WTC11 (cell line): ENCODE data around the gene TM2D1. TPM values are rescaled to one million over a fixed set of nuclear protein-coding genes. Genes with fewer than 3 reads are reported as not detected.
A peak's percentile ranks its signal among the peaks of the same experiment; 100 is the strongest.

ENCODE experiments used
- CBFB ChIP-seq: sonication (generic); formaldehyde crosslinking; IDR thresholded peaks from 2 replicates; pipeline ENCODE4 v1.8.1; 2022; ENCODE audit warnings: mild to moderate bottlenecking, low read depth, missing genetic modification reagents
- FOXP1 ChIP-seq: sonication (generic); formaldehyde crosslinking; IDR thresholded peaks from 2 replicates; pipeline ENCODE4 v1.8.0; 2022; ENCODE audit warnings: missing genetic modification reagents, mild to moderate bottlenecking, moderate library complexity, borderline replicate concordance
- GTF2I ChIP-seq: fragments of 250-450 bp; sonication (Bioruptor Pico); conservative IDR thresholded peaks from 2 replicates; pipeline ENCODE4 v1.4.0; 2021; ENCODE audit warnings: mild to moderate bottlenecking
- JAZF1 ChIP-seq: fragments of 250-450 bp; sonication (Bioruptor Pico); IDR thresholded peaks from 2 replicates; pipeline ENCODE4 v1.9.0; 2021; ENCODE audit warnings: moderate library complexity, mild to moderate bottlenecking, inconsistent platforms
- MYBL2 ChIP-seq: sonication (generic); formaldehyde crosslinking; IDR thresholded peaks from 2 replicates; pipeline ENCODE4 v1.8.1; 2023; ENCODE audit warnings: mild to moderate bottlenecking, moderate library complexity, missing genetic modification reagents
- NFE2L1 ChIP-seq: sonication (generic); formaldehyde crosslinking; IDR thresholded peaks from 2 replicates; pipeline ENCODE4 v1.8.1; 2023; ENCODE audit warnings: missing genetic modification reagents
- NFYB ChIP-seq: sonication (generic); formaldehyde crosslinking; conservative IDR thresholded peaks from 2 replicates; pipeline ENCODE4 v1.8.0; 2022; ENCODE audit warnings: low read depth, missing genetic modification reagents
- RORB ChIP-seq: fragments of 250-450 bp; sonication (Bioruptor Pico); IDR thresholded peaks from 2 replicates; pipeline ENCODE4 v1.9.0; 2021; ENCODE audit warnings: mild to moderate bottlenecking
- SMAD4 ChIP-seq: sonication (generic); formaldehyde crosslinking; IDR thresholded peaks from 2 replicates; pipeline ENCODE4 v1.8.0; 2022; ENCODE audit warnings: mild to moderate bottlenecking, missing genetic modification reagents
- TEAD4 ChIP-seq: sonication (generic); formaldehyde crosslinking; IDR thresholded peaks from 2 replicates; pipeline ENCODE4 v1.8.0; 2022; ENCODE audit warnings: mild to moderate bottlenecking, missing genetic modification reagents
- ZNF138 ChIP-seq: sonication (generic); formaldehyde crosslinking; conservative IDR thresholded peaks from 2 replicates; pipeline ENCODE4 v1.8.1; 2022; ENCODE audit warnings: mild to moderate bottlenecking, moderate library complexity, missing genetic modification reagents
- total RNA-seq: library from RNA; stranded (reverse); gene quantifications from 3 replicates; pipeline ENCODE4 v1.2.3, GENCODE V29; 2021
- TF ChIP-seq, protein P1 (sequence below): fragments of 250-450 bp; sonication (Bioruptor Pico); conservative IDR thresholded peaks from 2 replicates; pipeline ENCODE4 v1.9.0; 2021; ENCODE audit warnings: mild to moderate bottlenecking
- TF ChIP-seq, protein P2 (sequence below): sonication (generic); formaldehyde crosslinking; IDR thresholded peaks from 2 replicates; pipeline ENCODE4 v1.8.0; 2022; ENCODE audit warnings: mild to moderate bottlenecking, missing genetic modification reagents
- TF ChIP-seq, protein P3 (sequence below): sonication (generic); formaldehyde crosslinking; IDR thresholded peaks from 2 replicates; pipeline ENCODE4 v1.8.0; 2023; ENCODE audit warnings: missing genetic modification reagents
- TF ChIP-seq, protein P4 (sequence below): sonication (generic); formaldehyde crosslinking; IDR thresholded peaks from 2 replicates; pipeline ENCODE4 v1.8.1; 2023; ENCODE audit warnings: mild to moderate bottlenecking, missing genetic modification reagents
- TF ChIP-seq, protein P5 (sequence below): fragments of 250-450 bp; sonication (Bioruptor Pico); IDR thresholded peaks from 2 replicates; pipeline ENCODE4 v1.9.0; 2021; ENCODE audit warnings: mild to moderate bottlenecking
- TF ChIP-seq, protein P6 (sequence below): sonication (generic); formaldehyde crosslinking; IDR thresholded peaks from 2 replicates; pipeline ENCODE4 v1.8.1; 2023; ENCODE audit warnings: mild to moderate bottlenecking, missing genetic modification reagents, moderate library complexity
- TF ChIP-seq, protein P7 (sequence below): sonication (generic); formaldehyde crosslinking; IDR thresholded peaks from 2 replicates; pipeline ENCODE4 v1.8.0; 2022; ENCODE audit warnings: mild to moderate bottlenecking, missing genetic modification reagents
- TF ChIP-seq, protein P8 (sequence below): fragments of 250-450 bp; sonication (Bioruptor Pico); IDR thresholded peaks from 2 replicates; pipeline ENCODE4 v1.8.0; 2021; ENCODE audit warnings: mild to moderate bottlenecking
- TF ChIP-seq, protein P9 (sequence below): sonication (generic); formaldehyde crosslinking; IDR thresholded peaks from 2 replicates; pipeline ENCODE4 v1.8.1; 2022; ENCODE audit warnings: mild to moderate bottlenecking, missing genetic modification reagents, moderate library complexity, borderline replicate concordance
- TF ChIP-seq, protein P10 (sequence below): sonication (generic); formaldehyde crosslinking; IDR thresholded peaks from 2 replicates; pipeline ENCODE4 v1.8.1; 2022; ENCODE audit warnings: mild to moderate bottlenecking, moderate library complexity, missing genetic modification reagents
- TF ChIP-seq, protein P11 (sequence below): sonication (generic); formaldehyde crosslinking; IDR thresholded peaks from 2 replicates; pipeline ENCODE4 v1.8.1; 2022; ENCODE audit warnings: missing genetic modification reagents, borderline replicate concordance

Gene TM2D1
- total RNA-seq, 1 experiment from 2014 or later = 21.6 TPM

DNA sequence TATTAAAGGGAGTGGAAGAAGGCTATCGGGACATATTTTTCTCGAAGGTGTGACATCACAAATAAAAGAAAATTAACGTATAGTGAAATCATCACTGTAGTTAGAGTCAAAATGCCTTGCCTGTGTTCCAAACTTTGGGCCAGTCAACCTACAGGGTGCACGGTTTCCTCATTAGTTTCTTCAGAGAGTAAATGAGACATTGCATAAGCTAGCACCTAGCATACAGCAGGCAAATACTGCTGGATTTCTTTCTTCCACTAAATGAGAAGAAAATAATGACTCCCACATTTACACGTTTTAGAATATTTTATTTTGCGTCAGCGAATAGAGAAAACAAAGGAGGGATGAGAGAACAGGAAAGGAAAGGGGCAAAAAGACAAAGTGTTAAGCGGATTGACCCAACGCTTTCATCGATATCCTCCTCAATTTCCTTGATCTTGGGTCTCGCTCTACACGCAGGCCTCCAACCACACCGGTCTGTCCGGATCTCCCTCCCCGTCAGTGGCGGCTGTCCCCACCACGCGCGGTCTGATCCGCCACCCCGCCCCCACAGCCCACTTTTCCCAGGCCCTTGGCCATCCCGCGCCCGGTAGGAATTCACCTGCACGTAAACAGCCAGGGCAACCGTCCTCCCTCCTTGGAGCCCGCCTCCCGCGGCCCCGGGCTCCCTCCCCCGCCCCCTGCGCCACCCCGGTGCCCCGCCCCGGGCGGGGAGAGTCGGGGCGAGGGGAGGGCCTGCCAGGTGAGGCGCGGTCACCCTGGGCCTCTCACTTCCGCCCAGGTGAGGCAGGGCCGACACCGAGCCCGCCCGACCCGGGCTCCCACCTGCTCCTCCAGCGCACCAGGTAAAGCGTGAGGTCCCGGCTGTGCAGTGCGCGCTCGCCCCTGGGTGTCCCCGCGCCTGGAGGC, 17.0 kb upstream of the TM2D1 start, which contains the start of gene PATJ (continued):
- TF ChIP-seq, protein P1, sequence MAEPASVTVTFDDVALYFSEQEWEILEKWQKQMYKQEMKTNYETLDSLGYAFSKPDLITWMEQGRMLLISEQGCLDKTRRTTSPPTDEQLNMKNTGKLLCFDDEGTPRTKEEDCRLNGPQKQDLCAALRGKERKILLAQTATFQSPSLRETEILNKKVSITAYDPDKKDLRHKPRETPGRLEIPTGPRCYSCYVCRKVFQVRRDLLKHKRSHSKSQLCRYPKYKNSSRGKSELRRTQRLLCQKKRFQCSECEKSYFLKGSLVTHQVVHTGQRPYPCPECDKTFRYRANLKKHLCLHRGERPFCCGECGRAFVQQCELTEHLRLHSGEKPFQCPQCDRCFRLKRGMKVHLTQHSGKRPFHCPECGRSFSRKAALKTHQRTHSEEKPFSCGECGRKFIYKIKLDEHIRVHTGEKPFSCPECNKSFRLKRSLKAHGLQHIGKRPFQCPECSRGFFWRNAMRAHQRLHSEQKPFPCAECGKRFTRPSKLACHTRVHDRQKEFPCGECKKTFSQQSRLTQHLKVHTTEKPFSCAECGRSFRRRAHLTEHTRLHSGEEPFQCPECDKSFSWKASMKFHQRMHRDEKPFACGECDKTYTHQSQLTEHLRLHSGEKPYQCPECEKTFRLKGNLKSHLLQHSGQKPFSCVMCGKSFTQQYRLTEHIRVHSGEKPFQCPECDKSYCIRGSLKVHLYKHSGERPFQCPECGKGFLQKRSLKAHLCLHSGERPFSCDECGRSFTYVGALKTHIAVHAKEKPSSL = no peak
- peak; percentile 85 for TF ChIP-seq FOXP1 (CRISPR knock-in tag)
- TF ChIP-seq, protein P2, sequence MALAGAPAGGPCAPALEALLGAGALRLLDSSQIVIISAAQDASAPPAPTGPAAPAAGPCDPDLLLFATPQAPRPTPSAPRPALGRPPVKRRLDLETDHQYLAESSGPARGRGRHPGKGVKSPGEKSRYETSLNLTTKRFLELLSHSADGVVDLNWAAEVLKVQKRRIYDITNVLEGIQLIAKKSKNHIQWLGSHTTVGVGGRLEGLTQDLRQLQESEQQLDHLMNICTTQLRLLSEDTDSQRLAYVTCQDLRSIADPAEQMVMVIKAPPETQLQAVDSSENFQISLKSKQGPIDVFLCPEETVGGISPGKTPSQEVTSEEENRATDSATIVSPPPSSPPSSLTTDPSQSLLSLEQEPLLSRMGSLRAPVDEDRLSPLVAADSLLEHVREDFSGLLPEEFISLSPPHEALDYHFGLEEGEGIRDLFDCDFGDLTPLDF (CRISPR knock-in tag) = no peak
- TF ChIP-seq SMAD4 (CRISPR knock-in tag) = no peak
- TF ChIP-seq RORB (CRISPR knock-in tag) = no peak
- TF ChIP-seq, protein P3, sequence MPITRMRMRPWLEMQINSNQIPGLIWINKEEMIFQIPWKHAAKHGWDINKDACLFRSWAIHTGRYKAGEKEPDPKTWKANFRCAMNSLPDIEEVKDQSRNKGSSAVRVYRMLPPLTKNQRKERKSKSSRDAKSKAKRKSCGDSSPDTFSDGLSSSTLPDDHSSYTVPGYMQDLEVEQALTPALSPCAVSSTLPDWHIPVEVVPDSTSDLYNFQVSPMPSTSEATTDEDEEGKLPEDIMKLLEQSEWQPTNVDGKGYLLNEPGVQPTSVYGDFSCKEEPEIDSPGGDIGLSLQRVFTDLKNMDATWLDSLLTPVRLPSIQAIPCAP (CRISPR knock-in tag) = no peak
- TF ChIP-seq, protein P4, sequence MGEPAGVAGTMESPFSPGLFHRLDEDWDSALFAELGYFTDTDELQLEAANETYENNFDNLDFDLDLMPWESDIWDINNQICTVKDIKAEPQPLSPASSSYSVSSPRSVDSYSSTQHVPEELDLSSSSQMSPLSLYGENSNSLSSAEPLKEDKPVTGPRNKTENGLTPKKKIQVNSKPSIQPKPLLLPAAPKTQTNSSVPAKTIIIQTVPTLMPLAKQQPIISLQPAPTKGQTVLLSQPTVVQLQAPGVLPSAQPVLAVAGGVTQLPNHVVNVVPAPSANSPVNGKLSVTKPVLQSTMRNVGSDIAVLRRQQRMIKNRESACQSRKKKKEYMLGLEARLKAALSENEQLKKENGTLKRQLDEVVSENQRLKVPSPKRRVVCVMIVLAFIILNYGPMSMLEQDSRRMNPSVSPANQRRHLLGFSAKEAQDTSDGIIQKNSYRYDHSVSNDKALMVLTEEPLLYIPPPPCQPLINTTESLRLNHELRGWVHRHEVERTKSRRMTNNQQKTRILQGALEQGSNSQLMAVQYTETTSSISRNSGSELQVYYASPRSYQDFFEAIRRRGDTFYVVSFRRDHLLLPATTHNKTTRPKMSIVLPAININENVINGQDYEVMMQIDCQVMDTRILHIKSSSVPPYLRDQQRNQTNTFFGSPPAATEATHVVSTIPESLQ = no peak
- no peak for TF ChIP-seq CBFB
- TF ChIP-seq, protein P5, sequence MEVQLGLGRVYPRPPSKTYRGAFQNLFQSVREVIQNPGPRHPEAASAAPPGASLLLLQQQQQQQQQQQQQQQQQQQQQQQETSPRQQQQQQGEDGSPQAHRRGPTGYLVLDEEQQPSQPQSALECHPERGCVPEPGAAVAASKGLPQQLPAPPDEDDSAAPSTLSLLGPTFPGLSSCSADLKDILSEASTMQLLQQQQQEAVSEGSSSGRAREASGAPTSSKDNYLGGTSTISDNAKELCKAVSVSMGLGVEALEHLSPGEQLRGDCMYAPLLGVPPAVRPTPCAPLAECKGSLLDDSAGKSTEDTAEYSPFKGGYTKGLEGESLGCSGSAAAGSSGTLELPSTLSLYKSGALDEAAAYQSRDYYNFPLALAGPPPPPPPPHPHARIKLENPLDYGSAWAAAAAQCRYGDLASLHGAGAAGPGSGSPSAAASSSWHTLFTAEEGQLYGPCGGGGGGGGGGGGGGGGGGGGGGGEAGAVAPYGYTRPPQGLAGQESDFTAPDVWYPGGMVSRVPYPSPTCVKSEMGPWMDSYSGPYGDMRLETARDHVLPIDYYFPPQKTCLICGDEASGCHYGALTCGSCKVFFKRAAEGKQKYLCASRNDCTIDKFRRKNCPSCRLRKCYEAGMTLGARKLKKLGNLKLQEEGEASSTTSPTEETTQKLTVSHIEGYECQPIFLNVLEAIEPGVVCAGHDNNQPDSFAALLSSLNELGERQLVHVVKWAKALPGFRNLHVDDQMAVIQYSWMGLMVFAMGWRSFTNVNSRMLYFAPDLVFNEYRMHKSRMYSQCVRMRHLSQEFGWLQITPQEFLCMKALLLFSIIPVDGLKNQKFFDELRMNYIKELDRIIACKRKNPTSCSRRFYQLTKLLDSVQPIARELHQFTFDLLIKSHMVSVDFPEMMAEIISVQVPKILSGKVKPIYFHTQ (CRISPR knock-in tag) = no peak
- no peak for TF ChIP-seq JAZF1 (CRISPR knock-in tag)
- no peak for TF ChIP-seq GTF2I (CRISPR knock-in tag)
- TF ChIP-seq, protein P6, sequence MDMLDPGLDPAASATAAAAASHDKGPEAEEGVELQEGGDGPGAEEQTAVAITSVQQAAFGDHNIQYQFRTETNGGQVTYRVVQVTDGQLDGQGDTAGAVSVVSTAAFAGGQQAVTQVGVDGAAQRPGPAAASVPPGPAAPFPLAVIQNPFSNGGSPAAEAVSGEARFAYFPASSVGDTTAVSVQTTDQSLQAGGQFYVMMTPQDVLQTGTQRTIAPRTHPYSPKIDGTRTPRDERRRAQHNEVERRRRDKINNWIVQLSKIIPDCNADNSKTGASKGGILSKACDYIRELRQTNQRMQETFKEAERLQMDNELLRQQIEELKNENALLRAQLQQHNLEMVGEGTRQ = peak; percentile 31
- TF ChIP-seq, protein P7, sequence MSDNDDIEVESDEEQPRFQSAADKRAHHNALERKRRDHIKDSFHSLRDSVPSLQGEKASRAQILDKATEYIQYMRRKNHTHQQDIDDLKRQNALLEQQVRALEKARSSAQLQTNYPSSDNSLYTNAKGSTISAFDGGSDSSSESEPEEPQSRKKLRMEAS (CRISPR knock-in tag) = peak; percentile 17; the same call in 1 of the 2 replicates
- TF ChIP-seq TEAD4 (CRISPR knock-in tag) = no peak
- TF ChIP-seq, protein P8, sequence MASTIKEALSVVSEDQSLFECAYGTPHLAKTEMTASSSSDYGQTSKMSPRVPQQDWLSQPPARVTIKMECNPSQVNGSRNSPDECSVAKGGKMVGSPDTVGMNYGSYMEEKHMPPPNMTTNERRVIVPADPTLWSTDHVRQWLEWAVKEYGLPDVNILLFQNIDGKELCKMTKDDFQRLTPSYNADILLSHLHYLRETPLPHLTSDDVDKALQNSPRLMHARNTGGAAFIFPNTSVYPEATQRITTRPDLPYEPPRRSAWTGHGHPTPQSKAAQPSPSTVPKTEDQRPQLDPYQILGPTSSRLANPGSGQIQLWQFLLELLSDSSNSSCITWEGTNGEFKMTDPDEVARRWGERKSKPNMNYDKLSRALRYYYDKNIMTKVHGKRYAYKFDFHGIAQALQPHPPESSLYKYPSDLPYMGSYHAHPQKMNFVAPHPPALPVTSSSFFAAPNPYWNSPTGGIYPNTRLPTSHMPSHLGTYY (CRISPR knock-in tag) = no peak
- TF ChIP-seq MYBL2 (CRISPR knock-in tag) = no peak
- TF ChIP-seq, protein P9, sequence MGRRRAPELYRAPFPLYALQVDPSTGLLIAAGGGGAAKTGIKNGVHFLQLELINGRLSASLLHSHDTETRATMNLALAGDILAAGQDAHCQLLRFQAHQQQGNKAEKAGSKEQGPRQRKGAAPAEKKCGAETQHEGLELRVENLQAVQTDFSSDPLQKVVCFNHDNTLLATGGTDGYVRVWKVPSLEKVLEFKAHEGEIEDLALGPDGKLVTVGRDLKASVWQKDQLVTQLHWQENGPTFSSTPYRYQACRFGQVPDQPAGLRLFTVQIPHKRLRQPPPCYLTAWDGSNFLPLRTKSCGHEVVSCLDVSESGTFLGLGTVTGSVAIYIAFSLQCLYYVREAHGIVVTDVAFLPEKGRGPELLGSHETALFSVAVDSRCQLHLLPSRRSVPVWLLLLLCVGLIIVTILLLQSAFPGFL (CRISPR knock-in tag) = no peak
- TF ChIP-seq, protein P10, sequence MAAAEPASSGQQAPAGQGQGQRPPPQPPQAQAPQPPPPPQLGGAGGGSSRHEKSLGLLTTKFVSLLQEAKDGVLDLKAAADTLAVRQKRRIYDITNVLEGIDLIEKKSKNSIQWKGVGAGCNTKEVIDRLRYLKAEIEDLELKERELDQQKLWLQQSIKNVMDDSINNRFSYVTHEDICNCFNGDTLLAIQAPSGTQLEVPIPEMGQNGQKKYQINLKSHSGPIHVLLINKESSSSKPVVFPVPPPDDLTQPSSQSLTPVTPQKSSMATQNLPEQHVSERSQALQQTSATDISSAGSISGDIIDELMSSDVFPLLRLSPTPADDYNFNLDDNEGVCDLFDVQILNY = 0 out of 2 replicates have a peak, but pooled peaks have one; percentile 20
- TF ChIP-seq NFYB (CRISPR knock-in tag) = no peak
- no peak for TF ChIP-seq ZNF138 (CRISPR knock-in tag)
- TF ChIP-seq, protein P11, sequence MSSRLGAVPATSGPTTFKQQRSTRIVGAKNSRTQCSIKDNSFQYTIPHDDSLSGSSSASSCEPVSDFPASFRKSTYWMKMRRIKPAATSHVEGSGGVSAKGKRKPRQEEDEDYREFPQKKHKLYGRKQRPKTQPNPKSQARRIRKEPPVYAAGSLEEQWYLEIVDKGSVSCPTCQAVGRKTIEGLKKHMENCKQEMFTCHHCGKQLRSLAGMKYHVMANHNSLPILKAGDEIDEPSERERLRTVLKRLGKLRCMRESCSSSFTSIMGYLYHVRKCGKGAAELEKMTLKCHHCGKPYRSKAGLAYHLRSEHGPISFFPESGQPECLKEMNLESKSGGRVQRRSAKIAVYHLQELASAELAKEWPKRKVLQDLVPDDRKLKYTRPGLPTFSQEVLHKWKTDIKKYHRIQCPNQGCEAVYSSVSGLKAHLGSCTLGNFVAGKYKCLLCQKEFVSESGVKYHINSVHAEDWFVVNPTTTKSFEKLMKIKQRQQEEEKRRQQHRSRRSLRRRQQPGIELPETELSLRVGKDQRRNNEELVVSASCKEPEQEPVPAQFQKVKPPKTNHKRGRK (CRISPR knock-in tag) = no peak
- no peak for TF ChIP-seq NFE2L1 (CRISPR knock-in tag)
